Ecto neural progenitor cell (in vitro differentiated cells): ENCODE results near the gene CRELD2.
A peak's percentile ranks its signal among the peaks of the same experiment; 100 is the strongest.

Source experiments
- DNase-seq: peaks from one replicate; pipeline ENCODE4 v3.0.0-alpha.2; 2018; ENCODE audit warnings: low spot score

The CRELD2 gene

GRCh38 chr22:49913026-49913425, 5.4 kb upstream of the CRELD2 start:
- DNase-seq: no peak

- no peak for DNase-seq
These were observed 5.0 kb upstream of the CRELD2 start for GRCh38 chr22:49913446-49913845.

GRCh38 chr22:49914256-49914655, 4.2 kb upstream of the CRELD2 start:
- DNase-seq: no peak

- no peak for DNase-seq
These were observed 2.8 kb upstream of the CRELD2 start for GRCh38 chr22:49915610-49916009.

GRCh38 chr22:49916831-49917230, 1.6 kb upstream of the CRELD2 start:
- DNase-seq: no peak

- DNase-seq: no peak
These were observed 762 bp downstream of the CRELD2 start for GRCh38 chr22:49918911-49919881.

- DNase-seq: no peak
These were observed 2.4 kb downstream of the CRELD2 start for GRCh38 chr22:49920859-49921258.

- no peak for DNase-seq
These were observed 3.3 kb downstream of the CRELD2 start for GRCh38 chr22:49921508-49922278.

- DNase-seq: no peak
These were observed 4.0 kb downstream of the CRELD2 start for GRCh38 chr22:49922484-49922883.

GRCh38 chr22:49922926-49923325, 4.5 kb downstream of the CRELD2 start:
- DNase-seq: no peak

- DNase-seq: no peak
These were observed 5.0 kb downstream of the CRELD2 start for GRCh38 chr22:49923445-49923844.

GRCh38 chr22:49924113-49924833, 5.8 kb downstream of the CRELD2 start:
- no peak for DNase-seq

GRCh38 chr22:49925525-49926128, 7.2 kb downstream of the CRELD2 start:
- DNase-seq: no peak

GRCh38 chr22:49926916-49927315, 8.5 kb downstream of the CRELD2 start:
- DNase-seq: no peak

GRCh38 chr22:49927483-49928184, 9.2 kb downstream of the CRELD2 start:
- DNase-seq: no peak

- DNase-seq: no peak
These were observed 9.7 kb downstream of the CRELD2 start for GRCh38 chr22:49928185-49928495.

GRCh38 chr22:49928555-49929210, 10.2 kb downstream of the CRELD2 start:
- no peak for DNase-seq

- DNase-seq: peak; percentile 87
These were observed 11.0 kb downstream of the CRELD2 start for GRCh38 chr22:49929211-49929979.

- DNase-seq: no peak
These were observed 11.7 kb downstream of the CRELD2 start for GRCh38 chr22:49929994-49930575.
